ENCODE results near the gene AP2A2. TPM values are rescaled to one million over a fixed set of nuclear protein-coding genes. Genes with fewer than 3 reads are reported as not detected.

The AP2A2 gene
- total and polyA plus RNA-seq, 2 donors (not counting 1 experiment from before 2014, with no cell fraction given), result 53.1 to 57.0 TPM

GRCh38 chr11:1031121-1031899 is 105.6 kb downstream of the AP2A2 start:
- WGBS (ENCODE audit: insufficient coverage), result 89% methylated on average over 28 of the region's 30 CpGs
- no peak overlapping the region for H3K4me3 Mint-ChIP-seq
- no peaks in the 10 kb centered on the region for H3K9me3 Mint-ChIP-seq (ENCODE audit: insufficient read depth)
- intact Hi-C loops (cut with micrococcal nuclease), result no loop called here
- no peaks in the 10 kb centered on the region for H3K36me3 ChIP-seq (replicated peaks in 1 of 2; ENCODE audit: control extremely low read depth in 1 of 2, control insufficient read depth in 1 of 2, extremely low read depth in 1 of 2, insufficient read depth in 2 of 2, low read length in 1 of 2)
- ChIA-PET POLR2A (no interaction called here), CTCF (no interaction called here)
- H3K79me2 ChIP-seq (ENCODE audit: control insufficient read depth, insufficient read depth, low read length), result no peaks in the 10 kb centered on the region
- ATAC-seq (ENCODE audit: low read depth), result no peak
- H3K27me3 ChIP-seq (replicated peaks in 1 of 4; ENCODE audit: control extremely low read depth in 1 of 4, control insufficient read depth in 3 of 4, insufficient read depth in 4 of 4, low read length in 3 of 4), result no peaks in the 10 kb centered on the region
- H4K20me1 ChIP-seq (ENCODE audit: control insufficient read depth, insufficient read depth, low read length, poor library complexity, severe bottlenecking), result no peaks in the 10 kb centered on the region
- peak overlapping the region; percentile 70 for H3K27ac Mint-ChIP-seq
- no peak overlapping the region for H3K9ac ChIP-seq (ENCODE audit: low read length)
- no peaks in the 10 kb centered on the region for H3K9me3 ChIP-seq (ENCODE audit: control extremely low read depth in 1 of 3, control insufficient read depth in 2 of 3, insufficient read depth in 1 of 3, low read length in 2 of 3)
- H3K27me3 Mint-ChIP-seq, result no peaks in the 10 kb centered on the region
- no peak for DNase-seq
- no peak overlapping the region for H3K4me3 ChIP-seq (ENCODE audit: control extremely low read depth in 1 of 5, extremely low read depth in 1 of 5, insufficient read depth in 1 of 5, low read depth in 2 of 5, low read length in 4 of 5)
- no peak overlapping the region for H3K27ac ChIP-seq (ENCODE audit: low read length in 2 of 2)
- no peak overlapping the region for H3K4me2 ChIP-seq (replicated peaks; ENCODE audit: low read depth, low read length, poor library complexity, severe bottlenecking)
- no peak overlapping the region for H2AFZ ChIP-seq (ENCODE audit: insufficient read depth, low read depth, low read length, poor library complexity, severe bottlenecking)
- H3K4me1 Mint-ChIP-seq, result no peaks in the 10 kb centered on the region
- TF ChIP-seq CTCF (IDR thresholded peaks at IDR 0.05), result no peak
- no peak for TF ChIP-seq EZH2 (IDR thresholded peaks at IDR 0.05; ENCODE audit: borderline replicate concordance, insufficient read depth, low read depth, low read length, poor library complexity, severe bottlenecking)
- H3K4me1 ChIP-seq (ENCODE audit: control insufficient read depth in 2 of 2, insufficient read depth in 2 of 2, low read length in 2 of 2), result no peaks in the 10 kb centered on the region

GRCh38 chr11:1032310-1032891 is 106.7 kb downstream of the AP2A2 start:
- no peak overlapping the region for H3K4me2 ChIP-seq (replicated peaks; ENCODE audit: low read depth, low read length, poor library complexity, severe bottlenecking)
- DNase-seq, result no peak
- H3K4me1 ChIP-seq (ENCODE audit: control insufficient read depth in 2 of 2, insufficient read depth in 2 of 2, low read length in 2 of 2), result no peaks in the 10 kb centered on the region
- CTCF ChIA-PET, result no interaction called here
- no peaks in the 10 kb centered on the region for H3K4me1 Mint-ChIP-seq
- intact Hi-C loops (cut with micrococcal nuclease), result no loop called here
- no peak overlapping the region for H3K27ac ChIP-seq (ENCODE audit: low read length in 2 of 2)
- no peaks in the 10 kb centered on the region for H3K9me3 ChIP-seq (ENCODE audit: control extremely low read depth in 1 of 3, control insufficient read depth in 2 of 3, insufficient read depth in 1 of 3, low read length in 2 of 3)
- TF ChIP-seq EZH2 (IDR thresholded peaks at IDR 0.05; ENCODE audit: borderline replicate concordance, insufficient read depth, low read depth, low read length, poor library complexity, severe bottlenecking) (no peak), CTCF (IDR thresholded peaks at IDR 0.05) (no peak)
- H3K79me2 ChIP-seq (ENCODE audit: control insufficient read depth, insufficient read depth, low read length), result no peaks in the 10 kb centered on the region
- H4K20me1 ChIP-seq (ENCODE audit: control insufficient read depth, insufficient read depth, low read length, poor library complexity, severe bottlenecking), result no peaks in the 10 kb centered on the region
- H3K27me3 ChIP-seq (replicated peaks in 1 of 4; ENCODE audit: control extremely low read depth in 1 of 4, control insufficient read depth in 3 of 4, insufficient read depth in 4 of 4, low read length in 3 of 4), result no peaks in the 10 kb centered on the region
- no peak overlapping the region for H3K4me3 Mint-ChIP-seq
- no peaks in the 10 kb centered on the region for H3K27me3 Mint-ChIP-seq
- no peak overlapping the region for H2AFZ ChIP-seq (ENCODE audit: insufficient read depth, low read depth, low read length, poor library complexity, severe bottlenecking)
- no peaks in the 10 kb centered on the region for H3K36me3 ChIP-seq (replicated peaks in 1 of 2; ENCODE audit: control extremely low read depth in 1 of 2, control insufficient read depth in 1 of 2, extremely low read depth in 1 of 2, insufficient read depth in 2 of 2, low read length in 1 of 2)
- POLR2A ChIA-PET, result no interaction called here
- H3K4me3 ChIP-seq (ENCODE audit: control extremely low read depth in 1 of 5, extremely low read depth in 1 of 5, insufficient read depth in 1 of 5, low read depth in 2 of 5, low read length in 4 of 5), result no peak overlapping the region
- ATAC-seq (ENCODE audit: low read depth), result no peak
- WGBS (ENCODE audit: insufficient coverage), result 87% methylated on average over 11 of the region's 12 CpGs
- H3K27ac Mint-ChIP-seq, result no peak overlapping the region
- no peak overlapping the region for H3K9ac ChIP-seq (ENCODE audit: low read length)
- no peaks in the 10 kb centered on the region for H3K9me3 Mint-ChIP-seq (ENCODE audit: insufficient read depth)

Measured in B cell (primary cell).